PC-3 (cell line): Measurements from ENCODE around the gene ARHGDIG. TPM values are rescaled to one million over a fixed set of nuclear protein-coding genes. Genes with fewer than 3 reads are reported as not detected.

Experiments used
- ATAC-seq: fragments of 200-7000 bp; cut with Tn5 transposase; 2 replicates; pipeline ENCODE4 v1.9.1; 2020; ENCODE audit warnings: mild to moderate bottlenecking, moderate library complexity
- BruUV-seq: library from RNA; stranded (reverse); fragments of 400-500 nt; replicated peaks from 2 replicates; lab custom pipeline; 2021; lab: Mats Ljungman, UMichigan
- CTCF ChIA-PET: fragments of 300-600 bp; sonication (Branson Sonifier 250); formaldehyde crosslinking; loops from one replicate; lab custom pipeline; 2022; ENCODE audit warnings: antibody characterized with exemption; lab: Charles Lee
- POLR2A ChIA-PET: fragments of 300-600 bp; sonication (Branson Sonifier 250); formaldehyde crosslinking; loops from one replicate; lab custom pipeline; 2022; ENCODE audit warnings: antibody characterized with exemption; ENCODE audit not compliant: unreplicated experiment; lab: Charles Lee
- DNase-seq: peaks from one replicate; pipeline ENCODE4 v3.0.0-alpha.2; 2015
- H2AFZ ChIP-seq: fragments of 300-600 bp; sonication (generic); 2 replicates; pipeline ENCODE4 v1.6.0; 2016; ENCODE audit warnings: antibody characterized with exemption, low read length
- H3F3A ChIP-seq: fragments of 300-600 bp; sonication (generic); one replicate; pipeline ENCODE4 v1.6.0; 2017; ENCODE audit warnings: antibody characterized with exemption, low read length, control low read depth, mild to moderate bottlenecking; ENCODE audit not compliant: unreplicated experiment
- H3K27ac ChIP-seq: fragments of 300-600 bp; sonication (generic); 2 replicates; pipeline ENCODE4 v1.5.1; 2016; ENCODE audit warnings: mild to moderate bottlenecking, low read length
- H3K27me3 ChIP-seq: fragments of 300-600 bp; sonication (generic); 2 replicates; pipeline ENCODE4 v1.6.1; 2016; ENCODE audit warnings: low read length, mixed read lengths
- H3K36me3 ChIP-seq: fragments of 300-600 bp; sonication (generic); 2 replicates; pipeline ENCODE4 v1.6.1; 2016; ENCODE audit warnings: low read depth, mixed run types, low read length, mixed read lengths
- H3K4me1 ChIP-seq: fragments of 300-600 bp; sonication (generic); 2 replicates; pipeline ENCODE4 v1.5.1; 2016; ENCODE audit warnings: low read length; ENCODE audit not compliant: insufficient read depth
- H3K4me2 ChIP-seq: fragments of 300-600 bp; sonication (generic); 2 replicates; pipeline ENCODE4 v1.6.0; 2016; ENCODE audit warnings: low read length
- H3K4me3 ChIP-seq: fragments of 300-600 bp; sonication (generic); 2 replicates; pipeline ENCODE4 v1.5.1; 2016; ENCODE audit warnings: mild to moderate bottlenecking, low read length, mixed read lengths
- H3K79me2 ChIP-seq: fragments of 300-600 bp; sonication (generic); 2 replicates; pipeline ENCODE4 v1.6.1; 2017; ENCODE audit warnings: low read length, mixed read lengths
- H3K9ac ChIP-seq: fragments of 300-600 bp; sonication (generic); 2 replicates; pipeline ENCODE4 v1.6.0; 2016; ENCODE audit warnings: mild to moderate bottlenecking, low read length
- H3K9me2 ChIP-seq: fragments of 300-600 bp; sonication (generic); replicated peaks from 2 replicates; pipeline ENCODE4 v1.6.1; 2016; ENCODE audit warnings: mixed run types, low read length, mixed read lengths
- H3K9me3 ChIP-seq: fragments of 300-600 bp; sonication (generic); 2 replicates; pipeline ENCODE4 v1.6.1; 2016; ENCODE audit warnings: low read length, mixed read lengths
- H4K20me1 ChIP-seq: fragments of 300-600 bp; sonication (generic); 2 replicates; pipeline ENCODE4 v1.6.1; 2016; ENCODE audit warnings: low read length, mixed read lengths
- CTCF ChIP-seq: fragments of 300-600 bp; sonication (generic); conservative IDR thresholded peaks from 2 replicates; pipeline ENCODE4 v1.5.1; 2017; ENCODE audit warnings: antibody characterized with exemption, low read depth, mild to moderate bottlenecking, low read length
- EZH2 ChIP-seq: fragments of 300-600 bp; sonication (generic); IDR thresholded peaks from one replicate; pipeline ENCODE4 v1.6.1; 2017; ENCODE audit warnings: antibody characterized with exemption, mild to moderate bottlenecking, low read length; ENCODE audit not compliant: unreplicated experiment
- EZH2phosphoT487 ChIP-seq: fragments of 300-600 bp; sonication (generic); IDR thresholded peaks from 2 replicates; pipeline ENCODE4 v1.6.1; 2018; ENCODE audit warnings: mild to moderate bottlenecking, antibody characterized with exemption, low read length, borderline replicate concordance
- intact Hi-C: fragments of 100-400 bp; cut with micrococcal nuclease; formaldehyde crosslinking; loops from 2 replicates; pipeline ENCODE4 v1.9.0; 2023
- total RNA-seq: library from RNA; depleted of rRNA; stranded (reverse); fragments of >200 nt; gene quantifications from 2 replicates; pipeline ENCODE4 v1.2.3, GENCODE V29; 2014

The ARHGDIG gene
- total RNA-seq, 1 experiment from 2014 or later: not detected

GRCh38 chr16:283033-283805 is 2.8 kb downstream of the ARHGDIG start, which contains the start of gene PDIA2:
PDIA2 (plus strand) TSS chr16:283164; CDS start chr16:283170, 6 bp downstream.
- TF ChIP-seq EZH2 (no peak), CTCF (no peak), EZH2phosphoT487 (no peak)
- Histone ChIP-seq H3K27me3 (peaks cover 11% of the 10 kb centered on the region), H3K36me3 (no peaks in the 10 kb centered on the region; the same call in 1 of the 2 replicates), H3K4me2 (no peak within 1 kb of the TSS), H3K9ac (no peak within 1 kb of the TSS), H3K4me3 (no peak within 1 kb of the TSS), H4K20me1 (no peaks in the 10 kb centered on the region), H3K9me3 (no peaks in the 10 kb centered on the region), H3K79me2 (no peaks in the 10 kb centered on the region), H3F3A (no peaks in the 10 kb centered on the region), H3K27ac (no peak within 1 kb of the TSS), H3K4me1 (no peaks in the 10 kb centered on the region), H2AFZ (no peak within 1 kb of the TSS), H3K9me2 (no peaks in the 10 kb centered on the region)
- ATAC-seq (no peak), DNase-seq (no peak)
- intact Hi-C loops: no loop called here
- CTCF ChIA-PET: no interaction called here
- BruUV-seq: no TSS peak
- POLR2A ChIA-PET: no interaction called here

DNA sequence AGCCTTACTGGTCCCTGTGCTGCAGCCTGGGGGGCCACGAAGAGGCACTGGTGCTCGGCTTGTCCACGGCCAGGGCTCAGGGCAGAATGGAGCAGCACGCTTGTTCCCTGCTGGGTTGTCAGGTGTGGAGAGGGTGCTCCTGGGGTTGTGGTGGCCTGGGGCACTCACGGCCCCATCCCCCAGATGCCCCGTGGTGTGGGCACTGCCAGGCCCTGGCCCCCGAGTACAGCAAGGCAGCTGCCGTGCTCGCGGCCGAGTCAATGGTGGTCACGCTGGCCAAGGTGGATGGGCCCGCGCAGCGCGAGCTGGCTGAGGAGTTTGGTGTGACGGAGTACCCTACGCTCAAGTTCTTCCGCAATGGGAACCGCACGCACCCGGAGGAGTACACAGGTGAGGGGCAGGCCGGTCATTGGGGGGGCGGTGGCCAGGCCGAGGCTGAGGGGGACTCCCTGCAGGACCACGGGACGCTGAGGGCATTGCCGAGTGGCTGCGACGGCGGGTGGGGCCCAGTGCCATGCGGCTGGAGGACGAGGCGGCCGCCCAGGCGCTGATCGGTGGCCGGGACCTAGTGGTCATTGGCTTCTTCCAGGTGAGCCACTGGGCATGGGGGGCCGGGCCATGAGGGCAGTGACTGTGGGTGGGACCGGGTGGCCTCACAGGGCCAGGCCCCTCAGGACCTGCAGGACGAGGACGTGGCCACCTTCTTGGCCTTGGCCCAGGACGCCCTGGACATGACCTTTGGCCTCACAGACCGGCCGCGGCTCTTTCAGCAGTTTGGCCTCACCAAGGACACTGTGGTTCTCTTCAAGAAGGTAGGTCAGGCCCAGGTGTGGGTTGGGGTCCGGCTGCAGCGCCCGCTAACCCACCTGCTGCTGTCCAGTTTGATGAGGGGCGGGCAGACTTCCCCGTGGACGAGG is 4.1 kb downstream of the ARHGDIG start:
- Histone ChIP-seq H4K20me1 (no peaks in the 10 kb centered on the region), H3F3A (no peaks in the 10 kb centered on the region), H3K4me3 (no peak overlapping the region), H3K4me2 (no peak overlapping the region), H3K9me3 (no peaks in the 10 kb centered on the region), H3K27ac (no peak overlapping the region), H3K27me3 (peaks cover 11% of the 10 kb centered on the region), H3K79me2 (no peaks in the 10 kb centered on the region), H3K9ac (no peak overlapping the region), H2AFZ (no peak overlapping the region), H3K4me1 (no peaks in the 10 kb centered on the region), H3K36me3 (no peaks in the 10 kb centered on the region; the same call in 1 of the 2 replicates), H3K9me2 (no peaks in the 10 kb centered on the region)
- no TSS peak for BruUV-seq
- ChIA-PET CTCF (no interaction called here), POLR2A (no interaction called here)
- intact Hi-C loops: no loop called here
- TF ChIP-seq EZH2 (no peak), CTCF (no peak), EZH2phosphoT487 (no peak)
- DNase-seq (no peak), ATAC-seq (no peak)
